Sciatic nerve (tissue), 2 donors: ENCODE results near the gene PCSK5. TPM values are rescaled to one million over a fixed set of nuclear protein-coding genes. Genes with fewer than 3 reads are reported as not detected.

ENCODE experiments used
- ATAC-seq: fragments of 200-7000 bp; cut with Tn5 transposase; one replicate; pipeline ENCODE4 v1.9.1; 2020; ENCODE audit warnings: mild to moderate bottlenecking, moderate library complexity
- DNase-seq: peaks from one replicate; pipeline ENCODE4 v3.0.0-alpha.2; 2020; ENCODE audit warnings: low spot score
- intact Hi-C: fragments of 100-400 bp; cut with DNase I; formaldehyde crosslinking; loops from one replicate; pipeline ENCODE4 v1.14.2; 2022
- total RNA-seq: library from RNA; stranded (reverse); fragmentation: NEBNext Ultra II Directional; extraction: Animal tissue kit (Norgen Biotek cat#: 25700); gene quantifications from one replicate; pipeline ENCODE4 v1.2.1, GENCODE V29; 2021
- donor health status: DM: no; HTN: no; CAD: no.
- donor health status: DM: no; HTN: no; CAD: no.

The PCSK5 gene
- total RNA-seq, 1 donor from 2014 or later: 18.8 TPM

- ATAC-seq (no peak), DNase-seq (no peak)
- intact Hi-C loops: no loop called here
Measured at GRCh38 chr9:75990576-75991304, 100.3 kb downstream of the PCSK5 start.

- DNase-seq (no peak), ATAC-seq (no peak)
- intact Hi-C loops: no loop called here
Measured at GRCh38 chr9:75992482-75993206, 102.2 kb downstream of the PCSK5 start.

GRCh38 chr9:75993434-75993833, 103.0 kb downstream of the PCSK5 start:
- intact Hi-C loops: no loop called here
- ATAC-seq (no peak), DNase-seq (no peak)

DNA sequence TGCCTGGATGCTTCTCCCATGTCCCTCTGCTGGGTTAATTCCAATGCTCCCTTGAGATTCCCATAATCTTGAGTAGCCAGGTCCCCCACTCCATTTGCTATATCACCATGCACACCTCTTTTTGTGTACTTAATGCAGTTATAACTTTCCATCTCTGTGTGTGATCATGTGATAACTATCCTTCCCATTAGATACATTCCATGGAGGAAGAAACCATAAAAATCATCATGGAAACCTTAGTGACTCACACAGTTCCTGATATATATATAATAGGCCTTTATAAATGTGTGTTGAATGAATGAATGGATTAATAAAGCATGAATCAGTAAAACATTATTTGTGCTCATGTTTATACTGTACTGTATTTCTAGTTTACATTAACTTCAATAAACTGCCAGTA, 104.6 kb downstream of the PCSK5 start:
- DNase-seq: no peak
- no peak for ATAC-seq
- intact Hi-C loops: no loop called here

DNA sequence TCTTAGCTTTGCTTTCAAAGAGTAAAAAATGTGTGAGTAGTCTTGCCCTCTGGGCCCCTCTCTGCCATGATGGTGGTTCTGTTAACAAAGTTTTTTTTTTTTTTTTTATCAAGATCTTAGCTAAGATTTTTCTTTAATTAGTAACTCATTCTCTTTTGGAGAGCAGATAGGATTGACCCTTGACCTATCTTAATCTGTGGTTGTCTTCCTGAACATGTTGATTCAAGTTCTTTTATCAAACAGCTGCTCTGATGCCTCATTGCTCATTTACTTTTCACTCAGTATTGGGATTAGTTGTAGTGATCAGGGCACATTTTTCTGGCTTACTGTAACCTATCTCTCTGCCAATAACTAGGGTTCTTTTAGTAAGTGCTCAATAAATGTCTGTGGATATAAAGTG, 106.3 kb downstream of the PCSK5 start:
- DNase-seq (no peak), ATAC-seq (no peak)
- intact Hi-C loops: no loop called here

DNA sequence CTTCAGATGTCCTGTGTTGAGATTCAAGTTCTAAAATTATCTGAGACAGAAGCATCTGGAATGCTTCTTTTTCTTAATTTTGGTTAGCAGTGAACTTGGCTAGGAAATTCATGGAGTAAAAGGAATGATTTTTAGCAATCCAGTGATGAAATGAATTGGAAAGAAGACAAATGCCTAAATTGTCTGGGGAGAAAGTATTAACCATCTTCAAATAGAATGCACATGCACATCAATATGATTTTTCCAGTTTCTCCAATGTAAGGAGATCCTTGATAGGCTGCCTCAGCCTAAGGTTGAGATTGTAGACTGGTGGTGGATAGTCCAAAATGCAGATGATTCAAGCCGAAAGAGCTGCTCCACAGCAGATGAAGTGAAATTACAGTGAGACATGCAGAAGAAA, 106.7 kb downstream of the PCSK5 start:
- intact Hi-C loops: no loop called here
- no peak for DNase-seq
- peak; percentile 26 for ATAC-seq

GRCh38 chr9:75998096-75998780, 107.8 kb downstream of the PCSK5 start:
- ATAC-seq (no peak), DNase-seq (no peak)
- intact Hi-C loops: no loop called here

- intact Hi-C loops: no loop called here
- ATAC-seq: no peak
- DNase-seq: no peak
Measured at GRCh38 chr9:76001459-76001858, 111.0 kb downstream of the PCSK5 start.

GRCh38 chr9:76003041-76003440, 112.6 kb downstream of the PCSK5 start:
- ATAC-seq (no peak), DNase-seq (no peak)
- intact Hi-C loops: no loop called here

GRCh38 chr9:76004526-76004925, 114.1 kb downstream of the PCSK5 start:
- intact Hi-C loops: no loop called here
- no peak for DNase-seq
- ATAC-seq: no peak

DNA sequence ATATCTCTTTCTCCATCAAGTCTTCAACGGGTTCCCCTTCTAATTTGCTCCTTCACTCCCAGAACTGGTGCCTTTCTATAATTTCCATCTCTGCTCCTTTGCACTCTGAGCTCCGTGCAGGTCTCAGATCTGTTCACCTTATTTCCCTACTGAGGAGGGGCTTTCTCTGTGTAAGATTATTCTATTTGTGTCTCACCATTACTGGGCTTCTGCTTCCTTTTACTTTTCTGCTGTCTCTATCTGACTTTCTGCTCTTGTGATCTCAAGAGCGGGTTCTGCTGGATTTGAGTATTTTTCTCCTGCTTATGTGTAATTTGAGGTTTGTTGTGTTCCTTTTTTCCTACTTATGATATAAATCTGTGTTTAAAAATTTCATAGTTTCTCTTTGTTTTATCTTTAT, 117.5 kb downstream of the PCSK5 start:
- intact Hi-C loops: no loop called here
- DNase-seq: no peak
- no peak for ATAC-seq

DNA sequence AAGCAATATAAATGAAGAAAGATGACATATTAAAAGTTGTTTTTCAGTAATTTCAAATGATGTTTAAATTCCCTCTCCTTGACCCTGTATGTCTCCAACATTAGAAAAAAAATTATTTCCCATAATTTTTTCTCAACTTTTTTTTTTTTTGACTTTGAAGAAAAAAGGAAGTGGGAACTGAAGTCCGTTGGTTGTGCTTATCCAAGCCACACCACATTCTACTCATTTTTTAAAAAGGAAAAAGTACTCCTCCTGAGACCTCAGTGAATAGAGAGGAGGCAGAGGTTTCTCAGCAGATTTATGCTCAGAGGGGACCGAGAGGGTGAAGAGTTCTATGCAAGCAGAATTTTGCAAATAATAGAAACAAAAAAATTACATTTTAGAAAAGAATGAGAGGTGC, 123.3 kb downstream of the PCSK5 start:
- intact Hi-C loops: no loop called here
- ATAC-seq (no peak), DNase-seq (no peak)

DNA sequence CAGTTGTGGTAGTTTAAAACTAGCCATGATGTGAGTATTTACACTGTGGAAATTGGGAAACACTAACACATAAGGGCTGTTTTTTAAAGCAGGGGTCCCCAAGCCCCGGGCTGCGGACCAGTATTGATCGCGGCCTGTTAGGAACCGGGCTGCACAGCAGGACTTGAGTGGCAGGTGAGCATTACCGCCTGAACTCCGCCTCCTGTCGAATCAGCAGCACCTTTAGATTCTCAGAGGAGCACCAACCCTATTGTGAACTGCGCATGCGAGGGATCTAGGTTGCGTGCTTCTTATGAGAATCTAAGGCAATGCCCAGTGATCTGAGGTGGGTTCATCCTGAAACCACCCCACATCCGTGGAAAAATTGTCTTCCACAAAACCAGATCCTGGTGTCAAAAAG, 127.8 kb downstream of the PCSK5 start:
- ATAC-seq: no peak
- no peak for DNase-seq
- intact Hi-C loops: no loop called here

DNA sequence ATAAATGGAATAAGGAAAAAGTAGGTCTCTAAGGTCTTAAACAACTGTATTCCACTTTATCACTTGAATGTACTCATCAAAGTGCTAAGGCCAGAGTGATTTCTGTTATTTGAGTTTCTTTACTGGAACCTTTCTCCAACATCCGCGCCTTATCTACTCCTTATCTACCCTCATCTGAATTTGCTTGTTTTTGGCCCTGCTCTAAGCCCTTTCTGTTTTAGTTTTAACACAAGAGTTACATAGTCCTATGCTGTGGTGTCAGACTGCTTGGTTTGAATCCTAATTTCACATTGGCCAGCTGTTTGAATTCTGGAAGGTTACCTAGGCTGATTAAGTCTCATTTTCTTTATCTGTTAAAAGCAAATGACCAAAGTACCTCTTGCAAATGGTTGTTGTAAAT, 128.3 kb downstream of the PCSK5 start:
- ATAC-seq: no peak
- DNase-seq: no peak
- intact Hi-C loops: no loop called here

- DNase-seq (no peak), ATAC-seq (no peak)
- intact Hi-C loops: no loop called here
Measured at GRCh38 chr9:76020652-76021051, 130.2 kb downstream of the PCSK5 start.

DNA sequence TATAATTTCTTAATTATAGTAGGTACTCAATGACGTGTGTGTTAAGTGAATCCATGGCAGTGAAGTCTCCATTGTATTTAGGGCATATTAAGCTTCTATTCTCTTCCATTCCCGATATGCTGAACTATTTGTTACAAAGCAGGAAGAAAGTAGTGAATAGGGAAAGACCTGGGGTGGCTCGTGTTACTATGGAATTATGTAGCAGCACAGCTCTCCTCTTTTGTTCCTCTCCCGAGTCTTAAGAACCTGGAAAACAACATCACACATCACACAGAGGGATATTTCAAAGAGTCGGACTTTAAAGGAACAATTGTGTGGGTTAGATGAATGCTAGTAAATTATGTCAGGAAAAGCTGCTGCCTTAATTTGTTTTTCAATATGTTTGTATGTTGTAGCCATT, 131.8 kb downstream of the PCSK5 start:
- DNase-seq (no peak), ATAC-seq (no peak)
- intact Hi-C loops: no loop called here

- DNase-seq (no peak), ATAC-seq (peak; percentile 55)
- intact Hi-C loops: no loop called here
Measured at GRCh38 chr9:76023715-76024195, 133.3 kb downstream of the PCSK5 start.

DNA sequence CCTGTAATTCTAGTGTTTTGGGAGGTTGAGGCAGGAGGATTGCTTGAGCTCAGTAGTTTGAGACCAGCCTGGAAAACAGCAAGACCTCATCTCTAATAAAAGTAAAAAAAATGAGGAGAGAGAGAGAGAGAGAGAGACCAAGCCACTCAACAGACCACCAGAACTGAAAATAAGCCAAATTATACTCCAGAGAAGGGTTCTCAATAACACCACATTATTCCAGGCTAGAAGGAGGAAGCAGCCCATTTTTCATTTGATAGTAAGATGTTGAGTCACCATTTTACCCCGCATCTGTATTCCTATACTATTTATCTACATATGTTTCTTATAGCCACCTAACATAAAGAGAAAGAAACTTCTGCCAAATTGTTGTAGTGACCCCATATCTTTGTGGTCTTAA, 134.8 kb downstream of the PCSK5 start:
- intact Hi-C loops: no loop called here
- no peak for ATAC-seq
- DNase-seq: no peak

- ATAC-seq (no peak), DNase-seq (no peak)
- intact Hi-C loops: no loop called here
Measured at GRCh38 chr9:76026796-76027195, 136.3 kb downstream of the PCSK5 start.

DNA sequence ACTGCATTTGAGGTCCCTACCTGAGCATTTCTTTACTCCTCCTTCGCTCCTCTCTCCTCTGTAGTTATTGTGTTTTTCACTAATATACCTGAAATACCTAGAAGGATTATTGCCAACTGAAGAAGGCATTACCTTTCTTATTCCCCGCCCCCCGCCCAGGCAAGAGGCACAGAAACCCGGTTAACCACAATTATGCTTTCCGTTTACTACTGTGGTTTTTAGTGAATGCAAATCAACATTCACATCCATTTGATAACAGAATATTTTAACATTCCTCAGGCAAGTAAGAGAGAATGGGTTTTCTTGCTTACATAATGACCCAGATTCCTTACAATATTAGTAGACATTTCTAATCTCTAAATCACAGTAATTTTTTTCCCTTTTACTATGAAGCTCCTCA, 136.9 kb downstream of the PCSK5 start:
- intact Hi-C loops: no loop called here
- DNase-seq (no peak), ATAC-seq (no peak)
